GM21367 (cell line): ENCODE results near the gene COL25A1.
"Not testable (repeated sequence)": the region's sequence is repeated elsewhere in the genome, so short reads cannot be mapped to it uniquely, and the experiment has no call there.

Experiments
- ATAC-seq: cut with Tn5 transposase; IDR thresholded peaks from one replicate; pipeline ENCODE4 v1.9.1; 2021; ENCODE audit not compliant: unreplicated experiment

COL25A1 gene

GRCh38 chr4:109134268-109134667, 168.2 kb downstream of the COL25A1 start:
- no peak for ATAC-seq

- ATAC-seq: no peak
These were observed 170.9 kb downstream of the COL25A1 start for GRCh38 chr4:109131559-109131958.

GRCh38 chr4:109128589-109128988, 173.9 kb downstream of the COL25A1 start:
- no peak for ATAC-seq

- ATAC-seq: no peak
These were observed 174.6 kb downstream of the COL25A1 start for GRCh38 chr4:109127866-109128265.

GRCh38 chr4:109126856-109127255, 175.6 kb downstream of the COL25A1 start:
- ATAC-seq: no peak

- no peak for ATAC-seq
These were observed 177.4 kb downstream of the COL25A1 start for GRCh38 chr4:109125084-109125483.

- ATAC-seq: no peak
These were observed 178.5 kb downstream of the COL25A1 start for GRCh38 chr4:109123951-109124350.

GRCh38 chr4:109121561-109121960, 180.9 kb downstream of the COL25A1 start:
- ATAC-seq: no peak

GRCh38 chr4:109119852-109120251, 182.6 kb downstream of the COL25A1 start:
- ATAC-seq: no peak

- no peak for ATAC-seq
These were observed 183.8 kb downstream of the COL25A1 start for GRCh38 chr4:109118635-109119034.

GRCh38 chr4:109114501-109114900, 188.0 kb downstream of the COL25A1 start:
- no peak for ATAC-seq

- ATAC-seq: no peak
These were observed 188.9 kb downstream of the COL25A1 start for GRCh38 chr4:109113521-109113920.

- no peak for ATAC-seq
These were observed 191.4 kb downstream of the COL25A1 start for GRCh38 chr4:109111031-109111430.

- ATAC-seq: not testable (repeated sequence)
These were observed 194.2 kb downstream of the COL25A1 start for GRCh38 chr4:109108215-109108614.

- ATAC-seq: no peak
These were observed 208.4 kb downstream of the COL25A1 start for GRCh38 chr4:109094056-109094455.

- no peak for ATAC-seq
These were observed 210.6 kb downstream of the COL25A1 start for GRCh38 chr4:109091727-109092409.

- ATAC-seq: no peak
These were observed 218.5 kb downstream of the COL25A1 start for GRCh38 chr4:109083911-109084310.

GRCh38 chr4:109079731-109080130, 222.7 kb downstream of the COL25A1 start:
- ATAC-seq: no peak

- ATAC-seq: no peak
These were observed 223.3 kb downstream of the COL25A1 start for GRCh38 chr4:109079201-109079600.

GRCh38 chr4:109078724-109079123, 223.7 kb downstream of the COL25A1 start:
- ATAC-seq: no peak

GRCh38 chr4:109077505-109077904, 225.0 kb downstream of the COL25A1 start:
- no peak for ATAC-seq

GRCh38 chr4:109076709-109077108, 225.7 kb downstream of the COL25A1 start:
- ATAC-seq: not testable (repeated sequence)

GRCh38 chr4:109075621-109076020, 226.8 kb downstream of the COL25A1 start:
- ATAC-seq: no peak
